ENCODE data around the gene CAMTA1.

GRCh38 chr1:7505094-7505770 is 720.0 kb downstream of the CAMTA1 start:
- TF ChIP-seq CTCF (IDR thresholded peaks at IDR 0.05) = no peak
- no peak for TF ChIP-seq POLR2A (IDR thresholded peaks at IDR 0.05)
- no peak for TF ChIP-seq POLR2AphosphoS5 (IDR thresholded peaks at IDR 0.05)
- no peak for TF ChIP-seq EP300 (IDR thresholded peaks at IDR 0.05)
